ENCODE measurements around the gene PRKAG2.

Gene PRKAG2

GRCh38 chr7:151866028-151866427 lies 10.9 kb downstream of the PRKAG2 start:
- CTCF ChIA-PET, result no interaction called here
- H3K27ac ChIP-seq, result no peak overlapping the region
- TF ChIP-seq, protein P1, sequence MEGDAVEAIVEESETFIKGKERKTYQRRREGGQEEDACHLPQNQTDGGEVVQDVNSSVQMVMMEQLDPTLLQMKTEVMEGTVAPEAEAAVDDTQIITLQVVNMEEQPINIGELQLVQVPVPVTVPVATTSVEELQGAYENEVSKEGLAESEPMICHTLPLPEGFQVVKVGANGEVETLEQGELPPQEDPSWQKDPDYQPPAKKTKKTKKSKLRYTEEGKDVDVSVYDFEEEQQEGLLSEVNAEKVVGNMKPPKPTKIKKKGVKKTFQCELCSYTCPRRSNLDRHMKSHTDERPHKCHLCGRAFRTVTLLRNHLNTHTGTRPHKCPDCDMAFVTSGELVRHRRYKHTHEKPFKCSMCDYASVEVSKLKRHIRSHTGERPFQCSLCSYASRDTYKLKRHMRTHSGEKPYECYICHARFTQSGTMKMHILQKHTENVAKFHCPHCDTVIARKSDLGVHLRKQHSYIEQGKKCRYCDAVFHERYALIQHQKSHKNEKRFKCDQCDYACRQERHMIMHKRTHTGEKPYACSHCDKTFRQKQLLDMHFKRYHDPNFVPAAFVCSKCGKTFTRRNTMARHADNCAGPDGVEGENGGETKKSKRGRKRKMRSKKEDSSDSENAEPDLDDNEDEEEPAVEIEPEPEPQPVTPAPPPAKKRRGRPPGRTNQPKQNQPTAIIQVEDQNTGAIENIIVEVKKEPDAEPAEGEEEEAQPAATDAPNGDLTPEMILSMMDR (conservative IDR thresholded peaks at IDR 0.05; ENCODE audit: low read depth), result no peak
- DNase-seq (ENCODE audit: low spot score), result no peak
- POLR2A ChIA-PET (ENCODE audit: low non-redundant PET), result no interaction called here

GRCh38 chr7:151865070-151865670 lies 11.7 kb downstream of the PRKAG2 start:
- TF ChIP-seq, protein P1 (conservative IDR thresholded peaks at IDR 0.05; ENCODE audit: low read depth), result no peak
- POLR2A ChIA-PET (ENCODE audit: low non-redundant PET), result no interaction called here
- no peak for DNase-seq (ENCODE audit: low spot score)
- CTCF ChIA-PET, result no interaction called here
- H3K27ac ChIP-seq, result no peak overlapping the region

GRCh38 chr7:151864561-151864960 lies 12.4 kb downstream of the PRKAG2 start:
- no peak overlapping the region for H3K27ac ChIP-seq
- ChIA-PET CTCF (no interaction called here), POLR2A (ENCODE audit: low non-redundant PET) (no interaction called here)
- DNase-seq (ENCODE audit: low spot score), result no peak
- TF ChIP-seq, protein P1 (conservative IDR thresholded peaks at IDR 0.05; ENCODE audit: low read depth), result no peak

- DNase-seq (ENCODE audit: low spot score), result no peak
- ChIA-PET POLR2A (ENCODE audit: low non-redundant PET) (no interaction called here), CTCF (no interaction called here)
- H3K27ac ChIP-seq, result no peak overlapping the region
- TF ChIP-seq, protein P1 (conservative IDR thresholded peaks at IDR 0.05; ENCODE audit: low read depth), result no peak
These were observed 12.8 kb downstream of the PRKAG2 start for GRCh38 chr7:151864081-151864480.

DNA sequence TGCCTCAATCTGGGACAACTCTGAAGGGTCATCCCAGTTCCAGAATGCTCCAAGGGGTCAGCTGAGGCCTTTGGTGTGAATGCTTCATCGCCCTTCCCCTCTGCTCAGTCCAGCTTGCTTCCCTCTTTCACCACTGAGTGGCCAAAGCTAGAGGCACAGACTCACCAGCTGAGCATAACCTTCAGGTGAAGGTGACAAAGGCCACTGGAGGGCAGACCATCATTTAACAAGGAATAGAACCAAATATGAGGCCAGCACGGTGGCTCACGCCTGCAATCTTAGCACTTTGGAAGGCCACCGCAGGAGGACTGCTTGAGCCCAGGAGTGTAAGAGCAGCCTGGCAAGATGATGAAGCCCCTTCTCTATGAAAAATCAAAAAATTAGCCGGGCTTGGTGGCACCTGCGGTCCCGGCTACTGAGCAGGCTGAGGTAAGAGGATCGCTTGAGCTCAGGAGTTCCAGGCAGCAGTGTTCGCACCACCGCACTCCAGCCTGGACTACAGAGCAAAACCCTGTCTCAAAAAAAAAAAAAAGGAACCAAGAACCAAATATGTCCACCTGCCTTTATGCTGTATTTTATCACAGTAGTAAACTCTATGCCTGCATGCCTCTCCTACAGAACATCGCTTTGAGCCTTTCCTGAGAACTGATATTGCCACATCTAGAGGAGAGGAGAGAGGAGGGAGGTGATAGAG lies 13.4 kb downstream of the PRKAG2 start:
- ChIA-PET POLR2A (ENCODE audit: low non-redundant PET) (no interaction called here), CTCF (interaction anchor here (0.5 kb wide), 1 partner anchor 17 kb away, joined by 3 read pairs; no protein-coding TSS in a partner anchor)
- TF ChIP-seq, protein P1 (conservative IDR thresholded peaks at IDR 0.05; ENCODE audit: low read depth), result no peak
- no peak for DNase-seq (ENCODE audit: low spot score)
- H3K27ac ChIP-seq, result no peak overlapping the region

- ChIA-PET POLR2A (ENCODE audit: low non-redundant PET) (no interaction called here), CTCF (interaction anchor here (0.5 kb wide), 1 partner anchor 18 kb away, joined by 3 read pairs; no protein-coding TSS in a partner anchor)
- DNase-seq (ENCODE audit: low spot score), result no peak
These were observed 14.1 kb downstream of the PRKAG2 start for GRCh38 chr7:151862606-151863381.

More at GRCh38 chr7:151862606-151863381, 14.1 kb downstream of the PRKAG2 start:
- TF ChIP-seq, protein P1 (conservative IDR thresholded peaks at IDR 0.05; ENCODE audit: low read depth), result no peak
- H3K27ac ChIP-seq, result no peak overlapping the region

Data from RWPE1 (cell line).